ENCODE measurements around the gene FUT9.

GRCh38 chr6:96164802-96165201 is 149.0 kb downstream of the FUT9 start:
- TF ChIP-seq CTCF (IDR thresholded peaks at IDR 0.05) (no peak), EZH2phosphoT487 (IDR thresholded peaks at IDR 0.05) (no peak)

All from neural progenitor cell (in vitro differentiated cells).